HCT116 (cell line): Measurements from ENCODE around the gene PPRC1. TPM values are rescaled to one million over a fixed set of nuclear protein-coding genes. Genes with fewer than 3 reads are reported as not detected.

Experiments used
- ATAC-seq: fragments of 200-7000 bp; cut with Tn5 transposase; 2 replicates; pipeline ENCODE4 v1.9.1; 2020; ENCODE audit warnings: mild to moderate bottlenecking, moderate library complexity
- BruUV-seq: library from RNA; stranded (reverse); fragments of 400-500 nt; replicated peaks from 2 replicates; lab custom pipeline; 2021; lab: Mats Ljungman, UMichigan
- CTCF ChIA-PET: fragments of 300-600 bp; sonication (Branson Sonifier 250); formaldehyde crosslinking; loops from one replicate; lab custom pipeline; 2021; ENCODE audit warnings: antibody characterized with exemption; lab: Charles Lee
- POLR2A ChIA-PET: fragments of 300-600, 350-600 bp; sonication (Branson Sonifier 250); formaldehyde crosslinking; loops from one replicate; lab custom pipeline; 2021; ENCODE audit warnings: antibody characterized with exemption; lab: Charles Lee
- RAD21 ChIA-PET, 2 experiments: fragments of 300-600 bp; sonication (Branson Sonifier 250); formaldehyde crosslinking; loops; one replicate each; lab custom pipeline; 2023; ENCODE audit warnings: low total read pairs in 2 of 2; ENCODE audit not compliant: uncharacterized antibody in 2 of 2, unreplicated experiment in 2 of 2, low non-redundant PET in 1 of 2; lab: Charles Lee
- DNase-seq: peaks from one replicate; pipeline ENCODE4 v3.0.0-alpha.2; 2010; ENCODE audit warnings: low read depth, low spot score
- H2AFZ ChIP-seq: fragments of 200-600 bp; shearing (Covaris generic), sonication (generic); 2 replicates; pipeline ENCODE4 v1.6.1; 2017; ENCODE audit warnings: low read depth, mixed run types, mixed read lengths, antibody characterized with exemption, low read length; ENCODE audit not compliant: poor library complexity, severe bottlenecking
- H3K27ac ChIP-seq: 2 replicates; pipeline ENCODE4 v1.5.1; 2012; ENCODE audit warnings: low read depth, low read length
- H3K27me3 ChIP-seq: fragments of 200-600 bp; sonication (generic); 2 replicates; pipeline ENCODE4 v1.6.1; 2016; ENCODE audit warnings: mixed run types, low read length, mixed read lengths; ENCODE audit not compliant: insufficient read depth
- H3K36me3 ChIP-seq, 2 experiments: fragments of 200-500 bp in 1 of 2; fragments of 200-600 bp in 1 of 2; sonication (Bioruptor generic) in 1 of 2; sonication (generic) in 1 of 2; 2 replicates each; pipeline versions ENCODE4 v1.5.1 to v1.6.1; 2014 to 2016; ENCODE audit warnings: low read length in 2 of 2, inconsistent platforms in 1 of 2, mixed read lengths in 1 of 2, mixed run types in 1 of 2; ENCODE audit not compliant: insufficient read depth in 2 of 2, control insufficient read depth in 1 of 2
- H3K4me1 ChIP-seq, 2 experiments: fragments of 200-600 bp in 1 of 2; sonication (generic) in 1 of 2; 2 replicates each; pipeline versions ENCODE4 v1.5.1 to v1.6.1; 2012 to 2017; ENCODE audit warnings: low read length in 2 of 2, inconsistent platforms in 1 of 2, mild to moderate bottlenecking in 1 of 2, mixed read lengths in 1 of 2, mixed run types in 1 of 2, moderate library complexity in 1 of 2; ENCODE audit not compliant: insufficient read depth in 2 of 2, control insufficient read depth in 1 of 2
- H3K4me2 ChIP-seq: fragments of 200-600 bp; sonication (generic); 2 replicates; pipeline ENCODE4 v1.6.1; 2017; ENCODE audit warnings: mixed run types, low read length, mixed read lengths
- H3K4me3 ChIP-seq, 2 experiments: fragments of 200-600 bp in 1 of 2; sonication (generic) in 1 of 2; replicated peaks in 1 of 2; 2 replicates each; pipeline ENCODE4 v1.5.1; 2011 to 2016; ENCODE audit warnings: low read length in 2 of 2, control low read depth in 1 of 2, low read depth in 1 of 2, mild to moderate bottlenecking in 1 of 2, mixed read lengths in 1 of 2, mixed run types in 1 of 2
- H3K79me2 ChIP-seq: fragments of 200-600 bp; sonication (generic); 2 replicates; pipeline ENCODE4 v1.6.1; 2017; ENCODE audit warnings: mild to moderate bottlenecking, mixed run types, low read length, moderate library complexity, mixed read lengths; ENCODE audit not compliant: insufficient read depth
- H3K9ac ChIP-seq: fragments of 200-600 bp; sonication (generic); 2 replicates; pipeline ENCODE4 v1.6.1; 2016; ENCODE audit warnings: low read length, mixed read lengths
- H3K9me2 ChIP-seq: fragments of 200-600 bp; sonication (generic), shearing (Covaris generic); 2 replicates; pipeline ENCODE4 v1.6.1; 2017; ENCODE audit warnings: mixed run types, mild to moderate bottlenecking, moderate library complexity; ENCODE audit not compliant: insufficient read depth
- H3K9me3 ChIP-seq, 2 experiments: fragments of 200-500 bp in 1 of 2; fragments of 200-600 bp in 1 of 2; sonication (Bioruptor generic) in 1 of 2; sonication (generic) in 1 of 2; 2 replicates each; pipeline ENCODE4 v1.6.1; 2014 to 2017; ENCODE audit warnings: low read length in 2 of 2, mixed read lengths in 2 of 2, inconsistent platforms in 1 of 2, low read depth in 1 of 2, mild to moderate bottlenecking in 1 of 2, mixed run types in 1 of 2, moderate library complexity in 1 of 2; ENCODE audit not compliant: control insufficient read depth in 1 of 2, insufficient read depth in 1 of 2
- H4K20me1 ChIP-seq: fragments of 200-600 bp; sonication (generic), shearing (Covaris generic); 2 replicates; pipeline ENCODE4 v1.6.1; 2017; ENCODE audit warnings: mixed run types, mild to moderate bottlenecking, moderate library complexity; ENCODE audit not compliant: insufficient read depth
- CBX3 ChIP-seq: IDR thresholded peaks from 2 replicates; pipeline ENCODE4 v1.6.1; 2012; ENCODE audit warnings: low read depth
- EGR1 ChIP-seq: IDR thresholded peaks from 2 replicates; pipeline ENCODE4 v1.6.1; 2012; ENCODE audit warnings: low read depth
- EZH2phosphoT487 ChIP-seq: fragments of 200-600 bp; IDR thresholded peaks from 2 replicates; pipeline ENCODE4 v1.6.1; 2018; ENCODE audit warnings: antibody characterized with exemption, borderline replicate concordance
- JUND ChIP-seq: IDR thresholded peaks from 2 replicates; pipeline ENCODE4 v1.6.1; 2012
- MAX ChIP-seq: IDR thresholded peaks from 2 replicates; pipeline ENCODE4 v1.6.1; 2012
- POLR2A ChIP-seq: IDR thresholded peaks from 2 replicates; pipeline ENCODE4 v1.7.0; 2011; ENCODE audit warnings: borderline replicate concordance; ENCODE audit not compliant: insufficient read depth, insufficient read length; ENCODE audit errors: extremely low read depth
- POLR2AphosphoS5 ChIP-seq: IDR thresholded peaks from 2 replicates; pipeline ENCODE4 v1.6.1; 2011; ENCODE audit warnings: mild to moderate bottlenecking, low read depth, low read length, moderate library complexity
- RAD21 ChIP-seq: IDR thresholded peaks from 2 replicates; pipeline ENCODE4 v1.6.1; 2012; ENCODE audit warnings: low read depth, mild to moderate bottlenecking
- REST ChIP-seq: IDR thresholded peaks from 2 replicates; pipeline ENCODE4 v1.6.1; 2012; ENCODE audit warnings: low read depth
- SRF ChIP-seq: IDR thresholded peaks from 2 replicates; pipeline ENCODE4 v1.6.1; 2012; ENCODE audit warnings: low read depth
- YY1 ChIP-seq: IDR thresholded peaks from 2 replicates; pipeline ENCODE4 v1.6.1; 2011; ENCODE audit warnings: low read length, low read depth, moderate library complexity, mild to moderate bottlenecking; ENCODE audit not compliant: insufficient replicate concordance; ENCODE audit errors: extremely low read depth
- intact Hi-C: fragments of 100-400 bp; cut with micrococcal nuclease; formaldehyde crosslinking; loops from 2 replicates; pipeline ENCODE4 v1.10.0; 2022
- total RNA-seq: library from RNA; stranded (reverse); gene quantifications from one replicate; pipeline ENCODE4 v1.2.1, GENCODE V29; 2021; ENCODE audit not compliant: unreplicated experiment
- TF ChIP-seq, protein P1 (sequence below): IDR thresholded peaks from 2 replicates; pipeline ENCODE4 v1.6.1; 2011; ENCODE audit warnings: mild to moderate bottlenecking, low read length, moderate library complexity; ENCODE audit not compliant: insufficient replicate concordance; ENCODE audit errors: extremely low read depth

The PPRC1 gene
- total RNA-seq, 1 experiment from 2014 or later: 93.0 TPM

GRCh38 chr10:102159831-102160230 is 27.0 kb downstream of the PPRC1 start:
- no peaks in the 10 kb centered on the region for H3K4me1 ChIP-seq
- DNase-seq (no peak), ATAC-seq (no peak)
- BruUV-seq: no TSS peak
- peaks cover 74% of the 10 kb centered on the region for H3K79me2 ChIP-seq
- no peak overlapping the region for H3K4me2 ChIP-seq
- RAD21 ChIA-PET: no interaction called here
- no peaks in the 10 kb centered on the region for H3K27me3 ChIP-seq
- H3K27ac ChIP-seq: no peak overlapping the region
- no peaks in the 10 kb centered on the region for H3K9me3 ChIP-seq
- TF ChIP-seq RAD21: no peak
- TF ChIP-seq MAX: no peak
- no peak for TF ChIP-seq EGR1
- no peak for TF ChIP-seq REST
- TF ChIP-seq, protein P1, sequence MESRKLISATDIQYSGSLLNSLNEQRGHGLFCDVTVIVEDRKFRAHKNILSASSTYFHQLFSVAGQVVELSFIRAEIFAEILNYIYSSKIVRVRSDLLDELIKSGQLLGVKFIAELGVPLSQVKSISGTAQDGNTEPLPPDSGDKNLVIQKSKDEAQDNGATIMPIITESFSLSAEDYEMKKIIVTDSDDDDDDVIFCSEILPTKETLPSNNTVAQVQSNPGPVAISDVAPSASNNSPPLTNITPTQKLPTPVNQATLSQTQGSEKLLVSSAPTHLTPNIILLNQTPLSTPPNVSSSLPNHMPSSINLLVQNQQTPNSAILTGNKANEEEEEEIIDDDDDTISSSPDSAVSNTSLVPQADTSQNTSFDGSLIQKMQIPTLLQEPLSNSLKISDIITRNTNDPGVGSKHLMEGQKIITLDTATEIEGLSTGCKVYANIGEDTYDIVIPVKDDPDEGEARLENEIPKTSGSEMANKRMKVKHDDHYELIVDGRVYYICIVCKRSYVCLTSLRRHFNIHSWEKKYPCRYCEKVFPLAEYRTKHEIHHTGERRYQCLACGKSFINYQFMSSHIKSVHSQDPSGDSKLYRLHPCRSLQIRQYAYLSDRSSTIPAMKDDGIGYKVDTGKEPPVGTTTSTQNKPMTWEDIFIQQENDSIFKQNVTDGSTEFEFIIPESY: no peak
- no peak for TF ChIP-seq EZH2phosphoT487
- no peak for TF ChIP-seq CBX3
- TF ChIP-seq POLR2A: no peak
- TF ChIP-seq POLR2AphosphoS5: no peak
- no peak for TF ChIP-seq SRF
- TF ChIP-seq JUND: no peak
- TF ChIP-seq YY1: no peak
- H3K9me2 ChIP-seq: no peaks in the 10 kb centered on the region
- CTCF ChIA-PET: interaction anchor here (4.9 kb wide), 1 partner anchor 10 kb away, joined by 33 read pairs; no protein-coding TSS in a partner anchor
- peaks cover 47% of the 10 kb centered on the region; the same call in 1 of the 2 replicates for H4K20me1 ChIP-seq
- peaks cover 80 to 90% of the 10 kb centered on the region in 2 experiments for H3K36me3 ChIP-seq
- POLR2A ChIA-PET: interaction anchor here (1.6 kb wide), 1 partner anchor 9 kb away, joined by 11 read pairs; no protein-coding TSS in a partner anchor
- intact Hi-C loops: no loop called here
- H2AFZ ChIP-seq: no peak overlapping the region
- no peak overlapping the region for H3K9ac ChIP-seq
- H3K4me3 ChIP-seq: no peak overlapping the region
